ENCODE measurements around the gene SLC9C1.
A peak's percentile ranks its signal among the peaks of the same experiment; 100 is the strongest.

SLC9C1 gene

DNA sequence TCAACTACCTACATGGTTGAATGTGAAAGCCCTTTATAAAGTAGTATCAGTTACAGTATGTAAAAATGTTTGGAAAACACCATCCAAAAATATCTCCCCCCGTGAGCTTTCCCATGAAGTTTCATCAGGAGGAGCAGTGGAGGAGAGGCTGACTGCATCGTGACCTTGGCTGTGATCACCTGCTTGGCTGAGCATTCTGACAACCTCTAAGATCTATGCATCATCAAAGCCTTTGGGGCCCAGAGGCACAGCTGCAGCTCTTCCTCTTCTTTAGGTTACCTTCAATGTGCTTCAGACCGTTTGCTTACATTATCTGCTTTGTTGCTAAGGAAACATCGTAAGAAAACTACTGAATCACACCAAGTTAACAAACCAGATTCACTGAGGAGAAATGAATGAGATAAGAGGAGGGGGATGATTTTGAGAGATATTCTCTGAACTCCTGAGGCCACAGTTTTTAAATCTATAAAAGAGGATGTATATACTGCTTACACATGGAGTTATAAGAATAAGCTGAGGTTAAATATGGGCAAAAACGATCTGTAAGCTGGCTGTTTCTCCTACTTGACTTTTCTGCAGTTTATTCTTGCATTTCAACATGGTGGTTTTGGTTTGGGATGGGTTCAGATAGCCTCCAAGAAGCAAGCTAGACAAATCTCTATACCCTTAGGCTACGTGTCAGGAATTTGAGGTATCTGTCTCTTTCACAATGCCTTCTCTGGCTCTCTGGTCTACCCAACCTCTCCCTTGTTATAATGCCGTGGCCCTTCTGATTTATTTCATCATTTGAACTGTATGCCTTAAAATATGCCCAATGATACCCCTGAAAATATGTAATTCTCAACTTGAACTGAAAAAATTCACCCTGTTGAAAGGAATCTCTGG, 164.9 kb downstream of the SLC9C1 start:
- H3K27ac Mint-ChIP-seq = peak overlapping the region; percentile 79
- H3K4me3 Mint-ChIP-seq = peak overlapping the region; percentile 1
- no peaks in the 10 kb centered on the region for H3K27me3 Mint-ChIP-seq
- peaks cover 88% of the 10 kb centered on the region for H3K4me1 Mint-ChIP-seq
- peaks cover 46% of the 10 kb centered on the region for H3K36me3 Mint-ChIP-seq
- CTCF ChIA-PET = interaction anchor here (1.4 to 2.8 kb wide), 3 partner anchors 8 to 18 kb away, joined by 3 to 14 read pairs (median 10); no protein-coding TSS in a partner anchor
- DNase-seq = peak; percentile 76
- H3K9me3 Mint-ChIP-seq = no peaks in the 10 kb centered on the region

DNA sequence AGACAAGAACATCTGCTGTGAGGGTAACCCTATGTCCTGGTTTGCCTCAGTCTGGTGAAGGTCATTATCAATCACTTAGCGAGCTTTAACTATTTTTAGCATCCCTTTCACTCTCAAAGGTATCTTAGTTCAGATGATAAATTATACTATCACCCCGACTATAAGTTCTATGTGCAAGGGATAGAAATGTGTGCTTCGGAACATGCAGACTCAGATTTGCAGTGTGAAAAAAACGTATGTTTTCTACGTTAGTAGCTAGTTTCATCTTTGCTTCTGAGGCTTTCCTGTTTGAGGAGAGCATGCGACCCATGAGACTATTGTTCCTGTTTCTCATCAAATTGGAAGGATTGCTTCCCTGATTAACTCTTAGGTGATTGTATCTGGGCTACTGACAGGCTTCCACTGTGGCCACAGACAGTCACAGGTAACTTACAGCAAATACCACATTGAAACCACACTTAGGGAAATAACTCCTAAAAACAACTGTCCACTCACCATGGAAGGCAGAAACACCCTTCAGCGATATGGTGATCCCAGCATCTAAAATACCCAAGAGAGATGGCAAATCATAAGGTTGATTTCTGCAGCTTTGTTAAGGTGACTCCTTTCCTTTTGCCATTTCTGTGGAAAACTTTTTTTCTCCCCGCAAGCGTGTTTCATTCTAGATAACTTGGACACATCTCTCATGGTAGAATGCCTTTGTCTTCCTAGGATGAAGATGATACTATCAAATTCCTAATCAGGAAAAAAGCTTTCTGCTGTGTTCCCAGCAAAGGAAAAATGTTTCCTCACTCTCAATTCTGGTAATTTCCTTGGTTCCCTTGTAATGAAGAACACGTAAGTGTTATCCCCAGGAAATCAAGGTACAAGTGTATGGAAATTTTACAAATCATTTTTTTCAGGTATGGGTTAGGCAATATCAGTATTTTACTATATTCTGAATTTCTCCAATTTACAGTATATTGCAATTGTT, 166.2 kb downstream of the SLC9C1 start:
- H3K27me3 Mint-ChIP-seq = no peaks in the 10 kb centered on the region
- no peak for DNase-seq
- H3K4me1 Mint-ChIP-seq = peaks cover 77% of the 10 kb centered on the region
- peaks cover 59% of the 10 kb centered on the region for H3K36me3 Mint-ChIP-seq
- CTCF ChIA-PET = interaction anchor here (0.7 to 2.8 kb wide), 4 partner anchors 9 to 166 kb away, joined by 3 to 14 read pairs (median 6); partner anchors contain the start of gene SLC9C1
- H3K27ac Mint-ChIP-seq = peak overlapping the region; percentile 86
- H3K9me3 Mint-ChIP-seq = no peaks in the 10 kb centered on the region
- H3K4me3 Mint-ChIP-seq = peak overlapping the region; percentile 57

DNA sequence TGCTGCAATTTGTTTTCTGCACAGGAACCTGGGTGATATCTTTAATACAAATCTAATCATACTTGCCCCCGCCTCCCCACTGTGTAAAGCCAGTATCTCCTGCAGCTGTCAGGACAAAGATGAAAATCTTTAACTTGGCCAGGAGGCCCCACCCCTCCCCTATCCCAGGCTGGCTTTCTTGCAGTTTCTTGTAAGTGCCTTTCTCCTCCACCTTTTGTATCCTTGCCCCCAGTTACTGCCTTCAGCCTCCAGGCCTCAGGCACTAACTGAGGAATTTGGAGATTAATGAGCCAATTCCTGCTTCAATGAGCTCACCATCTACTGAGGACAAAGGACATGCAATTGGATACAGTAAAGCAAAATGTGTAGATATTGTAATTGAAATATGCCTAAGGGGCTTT, 167.5 kb downstream of the SLC9C1 start:
- peaks cover 77% of the 10 kb centered on the region for H3K4me1 Mint-ChIP-seq
- H3K27me3 Mint-ChIP-seq = no peaks in the 10 kb centered on the region

DNA sequence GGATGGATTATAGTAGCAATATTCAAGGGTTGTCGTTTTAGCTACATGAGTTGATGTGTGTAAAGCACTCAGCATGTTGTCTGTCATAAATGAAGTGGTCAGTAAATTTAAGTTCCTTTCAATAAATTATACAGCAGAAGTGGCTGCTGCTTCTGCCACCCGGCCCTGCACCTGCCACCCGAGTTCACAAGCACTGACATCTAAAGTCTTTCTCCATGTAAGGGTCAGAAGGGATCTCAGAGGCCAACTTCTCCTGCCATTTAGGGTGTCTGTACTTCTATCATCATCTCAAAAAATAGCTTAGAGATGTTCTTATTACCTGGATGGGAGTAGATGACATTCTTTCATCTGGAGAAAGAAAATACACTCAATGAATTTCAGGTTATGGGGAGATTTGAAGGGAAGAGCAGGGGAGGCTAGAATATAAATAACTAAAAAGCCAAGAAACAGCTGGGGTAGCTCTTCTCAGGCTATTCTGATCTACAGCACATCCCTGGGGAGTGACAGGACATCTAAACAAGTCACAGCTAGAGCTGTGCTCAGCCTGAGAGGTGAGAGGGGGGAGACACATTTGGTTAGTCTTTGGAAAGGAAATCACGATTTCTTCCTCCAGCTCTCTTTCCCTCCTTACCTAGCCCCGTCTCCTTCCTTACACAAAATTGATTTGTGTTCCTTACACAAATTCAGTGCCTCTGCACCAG, 169.0 kb downstream of the SLC9C1 start:
- CTCF ChIA-PET = interaction anchor here (1.1 to 1.9 kb wide), 3 partner anchors 10 to 14 kb away, joined by 3 to 8 read pairs (median 5); no protein-coding TSS in a partner anchor
- no peak overlapping the region for H3K27ac Mint-ChIP-seq
- H3K4me3 Mint-ChIP-seq = no peak overlapping the region
- H3K9me3 Mint-ChIP-seq = no peaks in the 10 kb centered on the region
- peaks cover 69% of the 10 kb centered on the region for H3K36me3 Mint-ChIP-seq
- no peaks in the 10 kb centered on the region for H3K27me3 Mint-ChIP-seq
- peaks cover 77% of the 10 kb centered on the region for H3K4me1 Mint-ChIP-seq
- DNase-seq = no peak

More for the DNA sequence above, 167.5 kb downstream of the SLC9C1 start:
- Mint-ChIP-seq H3K36me3 (peaks cover 70% of the 10 kb centered on the region), H3K4me3 (peak overlapping the region; percentile 57), H3K27ac (peak overlapping the region; percentile 86), H3K9me3 (no peaks in the 10 kb centered on the region)
- no peak for DNase-seq
- CTCF ChIA-PET = interaction anchor here (1.1 kb wide), 1 partner anchor 11 kb away, joined by 3 read pairs; no protein-coding TSS in a partner anchor

DNA sequence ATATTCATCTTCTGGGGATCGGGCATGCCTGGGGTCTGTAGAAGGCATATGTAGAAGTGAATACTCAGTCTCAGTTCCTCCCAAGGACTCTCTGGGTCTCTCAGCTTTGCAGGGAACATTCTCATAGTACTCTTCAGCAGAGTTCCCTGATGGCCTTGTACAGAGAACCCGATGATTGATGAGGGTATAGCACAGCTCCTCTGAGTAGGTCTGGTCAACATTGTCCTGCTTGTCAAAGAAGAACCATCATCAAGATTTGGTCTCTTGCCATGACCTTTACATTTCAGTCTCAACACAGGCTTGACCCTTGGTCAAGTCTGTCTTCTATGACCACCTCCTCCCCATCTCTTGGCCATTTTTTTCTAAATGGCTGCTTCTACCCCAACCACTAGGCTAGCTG, 170.5 kb downstream of the SLC9C1 start:
- no peak for DNase-seq
- Mint-ChIP-seq H3K9me3 (no peaks in the 10 kb centered on the region), H3K4me1 (peaks cover 77% of the 10 kb centered on the region), H3K27ac (no peak overlapping the region), H3K4me3 (no peak overlapping the region), H3K36me3 (peaks cover 72% of the 10 kb centered on the region), H3K27me3 (no peaks in the 10 kb centered on the region)
- CTCF ChIA-PET = interaction anchor here (0.7 to 1.0 kb wide), 3 partner anchors 12 to 170 kb away, joined by 3 to 5 read pairs (median 4); no protein-coding TSS in a partner anchor

DNA sequence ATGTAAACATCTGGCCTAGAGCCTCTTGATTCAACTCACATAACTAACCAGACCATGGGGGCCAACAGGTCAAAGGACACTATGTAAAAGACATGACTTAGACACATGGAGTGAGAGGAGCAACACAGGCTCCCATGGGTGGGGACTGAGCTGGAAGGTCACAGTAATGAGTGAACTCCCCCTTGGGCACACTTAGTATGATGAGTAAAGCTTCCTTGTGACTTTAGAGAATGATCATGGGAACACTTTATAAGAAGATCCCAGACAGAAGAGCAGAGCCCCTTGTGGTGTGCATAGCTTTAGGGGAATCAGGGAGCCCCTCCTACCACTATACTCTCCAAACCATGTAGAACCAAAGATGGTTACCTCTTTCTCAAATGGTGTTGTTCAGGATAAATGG, 171.1 kb downstream of the SLC9C1 start:
- no peak overlapping the region for H3K27ac Mint-ChIP-seq
- peaks cover 77% of the 10 kb centered on the region for H3K4me1 Mint-ChIP-seq
- CTCF ChIA-PET = interaction anchor here (0.9 to 1.0 kb wide), 2 partner anchors 11 to 14 kb away, joined by 4 to 5 read pairs; no protein-coding TSS in a partner anchor
- no peak overlapping the region for H3K4me3 Mint-ChIP-seq
- H3K36me3 Mint-ChIP-seq = peaks cover 71% of the 10 kb centered on the region
- no peaks in the 10 kb centered on the region for H3K9me3 Mint-ChIP-seq
- no peaks in the 10 kb centered on the region for H3K27me3 Mint-ChIP-seq
- no peak for DNase-seq

DNA sequence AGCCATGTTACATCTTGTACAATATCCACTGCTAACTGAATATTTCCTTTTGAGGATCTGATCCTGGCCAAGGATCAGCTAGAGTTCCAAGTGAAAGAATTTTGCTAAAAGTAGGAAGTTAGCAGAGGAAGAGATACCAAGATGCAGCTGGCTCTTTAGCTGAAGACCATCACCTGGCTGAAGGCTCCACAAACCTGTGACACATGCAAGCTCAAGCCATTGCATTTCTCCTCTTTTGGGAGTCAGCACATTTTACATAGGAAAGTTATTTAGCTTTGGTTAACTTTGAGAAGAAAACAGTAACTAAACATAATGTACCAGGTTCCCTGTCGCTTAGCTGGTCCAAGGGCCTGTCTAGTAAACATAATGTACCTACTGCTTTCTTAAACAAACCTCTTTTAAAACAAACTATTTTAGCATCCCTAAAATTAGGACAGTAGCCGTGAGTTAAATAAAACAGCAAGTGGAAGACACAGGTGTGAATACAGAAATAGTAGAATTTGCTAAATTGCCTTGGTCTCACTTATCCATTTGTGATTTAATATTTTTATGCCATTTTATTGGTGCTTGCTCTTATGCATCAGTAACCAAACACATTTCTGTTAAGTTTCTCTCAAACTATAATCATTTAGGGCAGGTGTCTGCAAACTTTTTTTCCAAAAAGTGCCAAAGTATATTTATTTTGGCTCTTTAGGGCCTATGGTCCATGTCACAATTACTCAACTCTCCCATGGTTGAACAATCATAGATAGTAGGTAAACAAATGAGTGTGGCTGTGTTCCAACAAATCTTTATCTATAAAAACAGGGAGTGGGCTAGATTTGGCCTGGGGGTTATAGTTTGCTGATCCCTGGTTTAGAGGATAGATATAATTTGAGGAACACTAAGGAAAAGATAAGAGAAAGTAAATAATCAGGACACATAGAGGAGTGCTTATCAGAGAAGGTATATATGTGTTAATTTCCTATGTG, 172.2 kb downstream of the SLC9C1 start:
- no peak overlapping the region for H3K27ac Mint-ChIP-seq
- DNase-seq = no peak
- H3K27me3 Mint-ChIP-seq = no peaks in the 10 kb centered on the region
- peaks cover 75% of the 10 kb centered on the region for H3K36me3 Mint-ChIP-seq
- no peak overlapping the region for H3K4me3 Mint-ChIP-seq
- H3K9me3 Mint-ChIP-seq = no peaks in the 10 kb centered on the region
- CTCF ChIA-PET = interaction anchor here (0.7 to 1.1 kb wide), 2 partner anchors 10 to 11 kb away, joined by 3 to 4 read pairs; partner anchors contain the start of gene GCSAM
- H3K4me1 Mint-ChIP-seq = peaks cover 73% of the 10 kb centered on the region

DNA sequence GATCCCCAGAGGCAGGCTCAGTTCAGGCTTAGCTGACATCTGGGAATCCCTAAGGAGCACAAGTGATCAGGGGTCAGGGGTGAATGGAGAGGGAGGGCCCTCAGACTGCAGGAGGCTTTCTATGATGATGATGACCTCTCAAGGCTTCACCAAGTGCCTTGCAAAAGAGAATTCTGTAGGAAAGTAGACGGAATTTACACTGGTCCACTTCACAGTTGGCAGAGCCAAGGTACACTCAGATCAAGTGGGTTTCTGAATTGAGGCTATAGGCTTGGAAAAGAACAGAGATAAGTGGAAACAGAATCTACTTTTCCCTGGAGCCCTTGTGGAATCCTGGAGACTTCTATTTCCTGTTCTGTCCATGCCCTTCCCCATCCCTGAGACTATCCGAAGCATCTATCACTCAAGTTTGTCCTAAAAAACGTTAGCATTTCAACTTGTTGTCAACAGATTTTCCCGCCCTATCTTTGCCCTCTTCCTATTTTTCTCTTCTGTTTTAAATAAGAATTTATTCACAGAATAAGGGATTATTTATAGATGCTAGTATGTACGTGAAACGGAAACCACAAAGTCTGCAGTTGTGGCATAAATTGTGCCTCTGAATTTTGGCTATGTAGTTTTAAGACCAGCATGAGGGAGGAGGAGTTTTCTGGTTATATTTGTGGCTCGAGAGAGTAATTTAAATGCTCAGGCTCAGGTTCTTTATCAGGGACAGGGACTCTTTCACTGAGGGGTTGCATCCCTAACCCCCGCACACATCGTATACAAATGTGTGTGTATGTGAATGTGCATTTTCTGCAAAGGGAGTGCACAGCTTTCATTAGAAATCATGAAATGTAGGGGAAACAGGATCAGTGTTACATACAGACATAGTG, 173.8 kb downstream of the SLC9C1 start:
- H3K9me3 Mint-ChIP-seq = no peaks in the 10 kb centered on the region
- H3K27me3 Mint-ChIP-seq = no peaks in the 10 kb centered on the region
- H3K4me1 Mint-ChIP-seq = peaks cover 58% of the 10 kb centered on the region
- peaks cover 59% of the 10 kb centered on the region for H3K36me3 Mint-ChIP-seq
- CTCF ChIA-PET = interaction anchor here (0.9 kb wide), 1 partner anchor 10 kb away, joined by 3 read pairs; no protein-coding TSS in a partner anchor
- peak overlapping the region; percentile 49 for H3K4me3 Mint-ChIP-seq
- DNase-seq = peak; percentile 34
- H3K27ac Mint-ChIP-seq = peak overlapping the region; percentile 63

DNA sequence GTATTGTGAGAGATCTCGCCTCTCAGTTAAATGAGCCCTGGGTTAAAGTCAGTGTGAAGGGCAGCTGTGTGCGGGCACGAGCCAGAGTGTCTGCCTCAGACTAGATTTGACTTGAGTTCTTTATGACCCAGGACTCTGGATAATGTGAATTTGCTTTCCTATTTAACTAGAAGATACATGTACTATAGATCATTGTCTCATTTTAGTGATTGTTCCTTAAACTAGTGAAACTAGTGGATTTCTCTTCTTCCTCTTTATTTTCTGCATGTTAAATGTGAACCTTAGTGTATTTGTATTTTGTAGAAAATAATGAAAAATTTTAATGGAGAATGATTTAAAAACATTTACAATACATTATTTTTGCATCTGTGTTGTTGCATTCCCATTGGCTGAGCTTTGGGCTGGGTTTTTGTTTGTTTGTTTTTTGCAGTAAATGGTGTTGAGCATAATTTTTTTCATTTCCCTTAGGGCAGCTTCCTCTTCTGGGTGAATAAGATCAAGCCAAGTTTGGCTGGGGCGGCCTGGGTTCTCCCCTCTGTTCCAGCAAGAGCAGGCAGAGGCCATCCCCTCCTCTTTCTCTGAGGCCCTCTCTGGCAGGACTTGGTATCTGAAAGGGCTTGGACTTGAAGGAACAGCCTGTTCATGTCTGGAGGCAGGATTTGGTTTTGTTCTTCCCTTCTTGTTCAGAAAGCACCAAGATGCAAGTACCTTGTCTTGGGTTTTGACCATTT, 176.0 kb downstream of the SLC9C1 start:
- H3K9me3 Mint-ChIP-seq = no peaks in the 10 kb centered on the region
- peaks cover 60% of the 10 kb centered on the region for H3K4me1 Mint-ChIP-seq

DNA sequence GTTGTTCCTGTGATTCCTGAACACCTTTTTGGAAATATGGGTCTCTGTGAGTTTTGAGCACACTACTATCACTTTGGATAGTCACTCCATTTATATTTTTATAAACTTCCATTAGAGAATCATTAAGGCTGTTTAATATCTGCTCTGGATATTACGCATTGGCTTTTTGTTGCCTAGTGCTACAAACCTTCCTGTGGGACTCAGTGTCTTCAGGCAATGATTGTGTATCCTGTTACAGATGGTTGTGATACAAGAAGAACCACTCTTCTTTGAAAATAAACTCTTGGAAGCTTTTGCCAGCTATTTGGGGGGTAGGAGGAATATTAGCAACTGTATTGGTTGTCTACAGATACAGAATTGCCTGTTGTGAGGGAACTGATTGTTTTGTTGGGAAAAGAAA, 176.6 kb downstream of the SLC9C1 start:
- Mint-ChIP-seq H3K27ac (no peak overlapping the region), H3K27me3 (no peaks in the 10 kb centered on the region)

More for the DNA sequence above, 176.0 kb downstream of the SLC9C1 start:
- CTCF ChIA-PET = interaction anchor here (0.7 to 1.5 kb wide), 3 partner anchors 19 to 319 kb away, joined by 3 to 6 read pairs (median 3); partner anchors contain the start of gene SLC9C1
- no peaks in the 10 kb centered on the region for H3K27me3 Mint-ChIP-seq
- peaks cover 42% of the 10 kb centered on the region for H3K36me3 Mint-ChIP-seq
- H3K4me3 Mint-ChIP-seq = no peak overlapping the region
- H3K27ac Mint-ChIP-seq = no peak overlapping the region
- no peak for DNase-seq

DNA sequence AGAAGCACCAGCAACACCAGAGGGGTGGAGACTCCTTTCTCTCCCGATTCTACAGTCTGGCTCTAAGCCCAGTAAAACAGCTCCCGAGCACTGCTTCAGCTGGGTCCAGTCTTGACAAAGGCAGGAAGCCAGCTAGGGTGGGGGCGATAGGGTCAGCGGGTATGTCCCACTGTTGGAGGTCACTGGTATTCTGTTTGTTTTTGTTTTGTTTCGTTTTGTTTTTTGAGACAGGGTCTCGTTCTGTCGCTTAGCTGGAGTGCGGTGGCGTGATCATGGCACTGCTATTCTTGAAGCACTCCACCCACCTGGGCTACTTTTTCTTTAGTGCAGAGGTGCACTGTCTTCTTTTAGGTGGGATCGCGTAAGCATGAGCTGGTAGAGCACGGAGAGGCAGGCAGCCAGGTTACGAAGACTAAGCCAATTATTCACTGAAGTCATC, 177.2 kb downstream of the SLC9C1 start:
- Mint-ChIP-seq H3K27ac (no peak overlapping the region), H3K9me3 (no peaks in the 10 kb centered on the region), H3K27me3 (no peaks in the 10 kb centered on the region), H3K36me3 (peaks cover 31% of the 10 kb centered on the region), H3K4me3 (no peak overlapping the region), H3K4me1 (peaks cover 55% of the 10 kb centered on the region)
- CTCF ChIA-PET = interaction anchor here (1.2 to 1.5 kb wide), 2 partner anchors 21 to 177 kb away, joined by 3 to 6 read pairs; partner anchors contain the start of gene SLC9C1
- DNase-seq = no peak

More for the DNA sequence above, 176.6 kb downstream of the SLC9C1 start:
- Mint-ChIP-seq H3K4me1 (peaks cover 57% of the 10 kb centered on the region), H3K9me3 (no peaks in the 10 kb centered on the region), H3K4me3 (no peak overlapping the region), H3K36me3 (peaks cover 36% of the 10 kb centered on the region)
- CTCF ChIA-PET = interaction anchor here (0.7 to 1.5 kb wide), 3 partner anchors 20 to 319 kb away, joined by 3 to 6 read pairs (median 3); partner anchors contain the start of gene SLC9C1
- DNase-seq = no peak
